NOMO-1 treated with dmso at 0.1 percent for 144 hours (cell line): ENCODE measurements around the gene SLC25A17.
"Not testable (repeated sequence)": the region's sequence is repeated elsewhere in the genome, so short reads cannot be mapped to it uniquely, and the experiment has no call there.

Source experiments
- DNase-seq: peaks from one replicate; lab custom pipeline; 2025; ENCODE audit not compliant: unreplicated experiment; lab: John Stamatoyannopoulos, UW

SLC25A17 gene

DNA sequence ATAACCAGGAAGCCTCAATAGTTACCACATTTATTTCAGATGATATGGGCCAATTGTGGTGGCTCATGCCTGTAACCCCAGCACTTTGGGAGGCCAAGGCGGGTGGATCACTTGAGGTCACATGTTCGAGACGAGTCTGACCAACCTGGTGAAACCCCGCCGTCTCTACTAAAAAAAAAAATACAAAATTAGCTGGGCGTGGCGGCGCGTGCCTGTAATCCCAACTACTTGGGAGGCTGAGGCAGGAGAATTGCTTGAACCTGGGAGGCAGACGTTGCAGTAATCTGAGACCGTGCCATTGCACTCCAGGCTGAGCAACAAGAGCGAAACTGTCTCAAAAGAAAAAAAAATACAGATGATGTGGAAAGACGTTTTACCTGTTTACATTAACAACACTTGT lies 60.3 kb downstream of the SLC25A17 start:
- DNase-seq: not testable (repeated sequence)

DNA sequence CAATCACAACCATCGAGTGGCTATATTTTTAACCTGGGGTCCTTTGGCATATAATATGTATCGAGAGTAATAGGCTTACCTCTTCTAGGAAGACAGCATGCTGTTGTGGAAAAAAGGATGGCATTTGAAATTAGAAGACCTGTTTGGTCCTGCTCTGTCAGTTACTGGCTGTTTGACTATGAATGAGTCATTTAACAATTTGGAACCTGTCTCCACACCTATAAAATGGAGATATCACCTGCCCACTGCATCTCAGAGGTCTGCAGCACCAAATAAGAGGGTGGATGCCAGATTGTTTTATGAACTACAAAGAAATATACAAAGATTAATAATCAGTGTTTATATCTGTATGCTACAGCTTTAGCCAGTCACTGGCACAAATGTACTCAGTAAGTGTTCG lies 60.8 kb downstream of the SLC25A17 start:
- DNase-seq: no peak

DNA sequence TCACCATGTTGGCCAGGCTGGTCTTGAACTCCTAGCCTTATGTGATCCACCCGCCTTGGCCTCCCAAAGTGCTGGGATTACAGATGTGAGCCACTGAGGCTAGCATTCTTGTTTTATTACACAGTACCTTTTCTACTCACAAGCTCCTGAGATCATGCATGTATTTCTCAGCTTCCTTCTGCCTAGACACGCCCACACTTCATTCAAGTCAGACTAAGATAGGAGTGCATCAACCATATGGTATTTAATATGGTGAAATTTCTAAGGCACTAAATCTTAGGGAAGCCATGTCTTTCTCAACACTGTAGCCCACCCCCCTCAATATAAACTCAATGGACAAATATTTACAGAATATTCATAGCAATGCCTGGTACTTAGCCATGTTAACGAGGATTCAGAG lies 62.1 kb downstream of the SLC25A17 start:
- DNase-seq: no peak

DNA sequence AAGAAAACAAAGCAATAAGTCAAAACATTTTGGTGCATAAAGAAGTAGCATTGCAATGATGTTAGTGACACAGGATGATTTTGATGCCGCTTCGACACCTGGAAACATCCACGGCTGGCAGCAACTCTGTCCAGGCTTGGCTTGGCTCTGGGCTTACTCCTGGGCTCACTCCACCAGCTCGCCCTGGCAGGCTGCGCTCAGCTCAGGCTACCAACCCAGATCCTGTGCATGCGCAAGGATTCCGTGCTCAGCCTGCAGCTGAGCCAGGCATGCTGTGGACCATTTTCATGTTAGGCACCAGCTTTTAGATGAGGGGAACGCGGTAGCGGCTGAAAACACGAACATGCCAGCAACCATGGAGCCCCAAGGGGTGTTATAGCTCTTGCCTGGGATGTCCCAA lies 66.0 kb downstream of the SLC25A17 start:
- no peak for DNase-seq

DNA sequence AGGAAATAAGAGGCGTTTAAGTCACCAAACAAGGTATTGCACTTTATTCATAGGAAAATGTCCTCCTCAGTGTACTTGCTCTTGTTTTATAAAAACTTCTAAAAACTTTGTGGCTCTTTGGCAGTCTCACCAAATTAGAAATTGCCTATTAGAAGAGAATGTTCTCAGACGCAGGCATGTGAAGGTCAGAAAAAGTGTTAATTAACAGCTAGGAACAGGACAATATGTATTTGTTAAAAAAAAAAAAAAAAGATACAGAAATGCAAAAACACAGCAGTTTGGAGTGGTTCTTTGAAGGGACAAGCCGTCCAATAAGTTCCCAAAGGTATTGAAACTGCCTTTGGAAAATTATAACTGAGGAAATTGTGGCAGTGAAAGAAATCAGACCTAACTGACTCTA lies 67.9 kb downstream of the SLC25A17 start:
- no peak for DNase-seq

DNA sequence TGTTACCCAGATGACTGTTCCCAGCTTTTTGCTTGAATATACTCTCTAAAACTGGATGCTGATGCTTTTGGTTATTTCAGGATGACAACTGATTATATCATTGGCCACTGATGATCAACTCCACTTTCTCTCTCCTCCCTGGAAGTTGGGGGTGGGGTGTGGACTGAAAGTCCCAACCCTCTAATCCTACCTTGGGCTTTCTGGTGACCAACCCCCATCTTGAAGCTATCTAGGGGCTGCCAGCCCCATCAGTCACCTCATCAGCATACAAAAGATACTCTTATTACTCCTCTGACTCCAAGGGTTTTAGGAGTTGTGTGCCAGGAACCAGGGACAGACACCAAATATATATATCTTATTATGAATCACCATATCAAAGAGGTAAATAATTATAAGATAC lies 69.3 kb downstream of the SLC25A17 start:
- no peak for DNase-seq

DNA sequence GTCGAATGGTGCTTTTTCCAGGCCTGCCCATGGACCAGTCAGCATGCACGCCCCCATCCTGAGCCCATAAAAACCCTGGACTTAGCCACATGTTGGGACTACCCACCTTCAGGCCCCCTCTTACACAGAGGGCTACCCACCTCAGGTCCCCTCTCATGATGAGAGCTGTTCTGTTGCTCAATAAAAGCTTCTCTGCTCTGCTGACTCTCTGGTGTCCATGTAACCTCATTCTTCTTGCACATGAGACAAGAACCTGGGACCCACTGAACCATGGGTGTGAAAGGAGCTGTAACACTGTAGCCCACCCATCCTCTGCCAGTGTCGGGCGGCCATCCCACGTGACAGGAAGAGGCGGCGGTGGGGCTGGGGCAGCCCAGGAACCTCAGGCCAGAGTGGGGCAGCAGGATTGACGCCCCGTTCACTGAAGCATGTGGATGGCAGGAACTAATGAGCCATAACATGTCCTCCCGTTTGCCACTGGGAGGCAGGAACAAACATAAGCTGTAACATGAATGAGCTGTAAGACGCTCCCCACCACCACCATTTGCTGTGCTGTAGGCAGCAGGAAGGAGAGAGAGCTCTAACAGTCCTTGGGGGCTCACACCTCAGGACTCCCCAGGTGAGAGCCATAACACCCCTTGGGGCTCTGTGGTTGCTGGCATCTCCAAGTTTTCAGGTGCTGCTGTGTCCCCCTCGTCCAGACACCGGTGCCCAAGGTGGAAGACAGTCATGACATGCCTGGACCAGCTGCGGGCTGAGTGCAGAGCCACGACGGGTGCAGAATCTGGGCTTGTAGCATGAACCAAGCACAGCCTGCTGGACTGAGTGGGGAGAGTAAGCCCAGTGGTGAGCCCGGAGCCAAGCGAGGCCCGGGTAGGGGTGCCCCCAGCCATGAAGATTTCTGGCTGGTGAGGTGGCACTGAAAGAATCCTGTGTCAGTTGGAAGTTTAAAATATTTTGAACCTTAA lies 70.5 kb downstream of the SLC25A17 start:
- no peak for DNase-seq

DNA sequence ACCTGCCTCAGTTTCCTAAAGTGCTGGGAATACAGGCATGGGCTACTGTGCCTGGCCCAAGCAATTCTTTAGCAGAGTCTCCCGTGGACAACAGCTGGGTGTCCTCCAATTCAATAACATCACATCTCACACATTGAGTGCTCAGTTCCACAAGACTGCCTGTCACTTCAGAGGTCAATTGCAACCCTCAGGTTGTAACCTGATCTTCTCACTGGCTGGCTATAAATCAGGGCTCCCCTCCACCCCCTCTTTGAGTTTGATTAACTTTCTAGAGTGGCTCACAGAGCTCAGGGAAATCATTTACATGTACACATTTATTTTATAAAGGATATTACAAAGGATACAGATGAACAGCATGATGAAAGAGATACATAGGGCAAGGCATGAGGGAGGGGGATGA lies 71.8 kb downstream of the SLC25A17 start:
- no peak for DNase-seq

DNA sequence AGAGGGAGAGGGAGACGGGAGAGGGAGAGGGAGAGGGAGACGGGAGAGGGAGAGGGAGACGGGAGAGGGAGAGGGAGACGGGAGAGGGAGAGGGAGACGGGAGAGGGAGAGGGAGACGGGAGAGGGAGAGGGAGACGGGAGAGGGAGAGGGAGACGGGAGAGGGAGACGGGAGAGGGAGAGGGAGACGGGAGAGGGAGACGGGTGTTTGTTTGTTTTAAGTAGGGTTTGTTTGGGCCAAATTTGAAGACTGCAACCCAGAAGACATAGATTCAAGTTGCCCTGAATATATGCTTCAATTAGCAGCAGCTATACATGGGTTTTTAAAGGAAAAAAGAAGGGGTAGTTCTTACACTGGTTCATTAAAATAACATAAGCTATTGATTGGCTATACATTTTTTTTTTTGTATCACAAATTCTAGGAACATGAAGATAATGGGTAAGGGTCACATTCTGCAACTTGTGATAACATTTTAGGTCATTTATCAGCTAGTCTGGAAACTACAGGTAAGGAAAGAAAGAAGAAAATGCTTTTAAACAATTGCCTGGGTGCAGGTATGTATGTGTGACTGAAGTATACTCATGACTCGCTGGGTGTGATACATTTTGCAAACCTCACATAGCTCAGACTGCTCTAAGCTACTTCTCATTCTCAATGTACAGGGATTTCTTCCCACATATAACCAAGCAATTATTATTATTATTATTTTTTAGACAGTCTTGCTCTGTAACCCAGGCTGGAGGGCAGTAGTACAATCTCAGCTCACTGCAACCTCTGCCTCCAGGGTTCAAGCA lies 72.5 kb downstream of the SLC25A17 start:
- no peak for DNase-seq

DNA sequence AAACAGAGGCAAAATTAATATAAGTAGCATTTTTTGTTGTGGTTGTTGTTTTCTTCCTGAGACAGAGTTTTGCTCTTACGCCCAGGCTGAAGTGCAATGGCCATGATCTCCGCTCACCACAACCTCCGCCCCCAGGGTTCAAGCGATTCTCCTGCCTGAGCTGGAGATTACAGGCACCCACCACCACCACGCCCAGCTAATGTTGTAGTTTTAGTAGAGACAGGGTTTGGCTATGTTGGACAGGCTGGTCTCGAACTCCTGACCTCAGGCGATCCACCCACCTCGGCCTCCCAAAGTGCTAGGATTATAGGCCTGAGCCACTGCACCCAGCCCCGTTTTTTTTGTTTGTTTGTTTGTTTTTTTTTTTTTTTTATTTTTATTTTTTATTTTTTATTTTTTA lies 75.4 kb downstream of the SLC25A17 start:
- no peak for DNase-seq

DNA sequence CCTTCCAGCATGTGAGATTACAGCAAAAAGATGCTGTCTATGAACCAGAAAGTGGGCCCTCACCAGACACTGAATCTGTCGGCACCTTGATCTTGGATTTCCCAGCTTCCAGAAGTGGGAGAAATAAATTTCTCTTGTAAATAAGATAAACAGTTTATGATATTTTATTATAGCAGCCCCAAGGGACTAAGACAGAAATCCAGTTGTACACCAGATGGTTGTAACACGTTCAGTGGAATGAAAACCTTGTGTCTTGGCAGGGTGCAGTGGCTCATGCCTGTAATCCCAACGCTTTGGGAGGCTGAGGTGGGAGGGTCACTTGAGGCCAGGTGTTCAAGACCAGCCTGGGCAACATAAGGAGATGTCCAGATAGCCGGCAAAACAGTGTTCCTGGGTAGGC lies 78.0 kb downstream of the SLC25A17 start:
- DNase-seq: no peak

DNA sequence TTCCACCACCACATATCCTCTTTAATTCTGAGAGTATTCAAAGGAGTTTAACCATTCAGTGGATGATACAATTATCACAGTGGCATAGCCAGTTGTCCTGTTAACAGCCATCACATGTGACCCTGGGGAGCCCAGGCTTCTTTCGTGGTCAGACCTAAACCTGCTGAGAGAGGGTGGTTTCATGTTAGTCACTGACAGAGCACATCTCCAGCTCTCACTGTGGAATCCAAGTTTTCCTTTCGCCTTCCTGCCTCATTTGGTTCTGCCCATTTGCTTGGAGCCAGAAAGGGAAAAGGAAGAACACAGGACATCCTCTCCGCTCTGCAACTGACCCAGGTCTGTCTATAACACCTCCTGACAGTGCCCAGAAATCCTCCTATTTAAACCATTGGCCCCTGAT lies 79.4 kb downstream of the SLC25A17 start:
- no peak for DNase-seq

DNA sequence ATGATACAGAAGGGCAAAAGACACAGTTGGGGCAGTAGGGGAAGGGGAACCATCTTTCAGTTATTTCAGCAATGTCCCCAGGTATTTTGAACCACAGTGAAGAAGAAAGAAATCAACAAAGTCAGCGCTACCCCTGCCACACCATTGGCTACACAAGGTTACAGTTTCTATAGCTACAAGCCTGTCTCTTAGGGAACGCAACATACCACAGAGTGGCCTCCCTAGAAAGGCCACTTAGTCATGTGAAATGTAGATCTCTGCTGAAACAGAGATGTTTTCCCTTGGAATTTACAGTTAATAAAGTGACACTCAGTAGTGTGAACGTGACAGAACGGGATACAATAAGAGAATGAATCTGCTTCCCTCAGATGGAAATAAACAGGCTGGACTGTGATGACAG lies 85.2 kb downstream of the SLC25A17 start:
- DNase-seq: no peak

DNA sequence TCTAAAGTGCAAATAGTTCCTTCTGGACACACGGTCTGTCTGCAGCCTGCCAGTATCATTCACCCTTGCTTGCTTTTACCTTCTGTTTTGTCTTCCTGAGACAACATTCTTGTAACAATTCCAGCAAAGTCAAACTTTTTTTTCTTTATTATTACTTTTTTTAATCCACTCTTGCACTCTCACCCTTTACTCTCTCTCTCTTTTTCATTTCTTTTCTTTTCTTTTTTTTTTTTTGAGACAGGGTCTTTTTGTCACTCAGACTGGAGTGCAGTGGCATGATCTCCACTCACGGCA lies 86.2 kb downstream of the SLC25A17 start:
- DNase-seq: no peak

DNA sequence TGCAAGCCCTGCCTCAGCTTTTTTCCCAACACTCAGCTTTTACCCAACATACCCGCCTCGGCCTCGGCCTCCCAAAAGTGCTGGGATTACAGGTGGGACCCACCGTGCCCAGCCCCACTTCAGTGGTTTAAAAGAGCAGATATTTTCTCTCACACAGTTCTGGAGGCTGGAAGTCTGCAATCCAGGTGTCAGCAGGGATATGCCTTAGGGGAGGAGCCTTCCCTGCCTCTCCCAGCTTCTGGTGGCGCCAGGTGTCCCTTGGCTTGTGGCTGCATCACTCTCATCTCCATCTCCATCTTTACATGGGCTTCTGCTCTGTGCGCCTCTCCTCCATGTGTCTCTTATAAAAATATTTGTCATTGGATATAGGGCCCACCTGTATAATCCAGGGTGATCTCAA lies 89.9 kb downstream of the SLC25A17 start:
- DNase-seq: no peak

DNA sequence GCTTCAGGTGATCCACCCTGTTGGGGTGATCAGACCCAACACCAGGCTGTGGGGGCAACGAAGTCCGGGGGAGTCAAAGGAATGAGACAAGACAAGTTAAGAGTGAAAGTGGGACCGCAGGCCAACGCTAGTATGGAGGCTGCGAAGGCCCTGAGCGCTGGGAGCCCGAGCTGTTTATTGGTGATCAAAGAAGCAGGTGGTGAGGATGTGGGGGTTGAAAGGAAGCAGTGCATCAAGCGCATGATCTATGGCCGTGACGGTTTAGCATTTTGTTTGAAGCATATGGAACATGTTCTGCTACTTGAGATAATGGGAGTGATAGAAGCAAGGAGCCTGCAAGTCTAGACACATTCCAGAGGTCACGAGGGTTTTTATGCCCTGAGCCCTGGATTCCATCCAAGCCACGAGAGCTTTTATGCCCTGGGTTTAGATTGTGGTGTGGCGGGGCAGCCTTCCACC lies 90.4 kb downstream of the SLC25A17 start:
- no peak for DNase-seq

DNA sequence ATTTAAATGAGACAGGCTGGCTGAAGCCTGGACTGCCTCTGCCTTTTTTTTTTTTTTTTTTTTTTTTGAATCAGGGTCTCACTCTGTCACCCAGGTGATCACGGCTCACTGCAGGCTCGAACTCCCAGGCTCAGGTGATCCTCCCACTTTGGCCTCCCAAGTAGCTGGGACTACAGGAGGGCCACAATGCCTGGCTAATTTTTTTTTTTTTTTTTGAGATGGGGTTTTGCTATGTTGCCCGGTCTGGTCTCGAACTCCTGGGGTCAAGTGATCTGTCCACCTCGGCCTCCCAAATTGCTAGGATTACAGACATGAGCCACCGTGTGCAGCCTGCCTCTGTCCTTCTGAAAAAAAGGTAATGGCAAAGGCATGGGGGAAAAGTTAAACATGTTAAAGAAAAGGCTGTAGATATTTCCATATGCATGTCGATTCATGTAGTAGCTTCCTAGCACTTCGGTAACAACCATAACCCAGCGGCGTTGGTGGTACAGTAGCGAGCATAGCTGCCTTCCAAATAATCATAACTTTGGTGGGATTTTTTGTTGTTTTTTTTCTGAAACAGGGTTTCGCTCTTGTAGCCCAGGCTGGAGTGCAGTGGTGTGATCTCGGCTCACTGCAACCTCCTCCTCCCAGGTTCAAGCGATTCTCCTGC lies 91.1 kb downstream of the SLC25A17 start:
- DNase-seq: no peak

DNA sequence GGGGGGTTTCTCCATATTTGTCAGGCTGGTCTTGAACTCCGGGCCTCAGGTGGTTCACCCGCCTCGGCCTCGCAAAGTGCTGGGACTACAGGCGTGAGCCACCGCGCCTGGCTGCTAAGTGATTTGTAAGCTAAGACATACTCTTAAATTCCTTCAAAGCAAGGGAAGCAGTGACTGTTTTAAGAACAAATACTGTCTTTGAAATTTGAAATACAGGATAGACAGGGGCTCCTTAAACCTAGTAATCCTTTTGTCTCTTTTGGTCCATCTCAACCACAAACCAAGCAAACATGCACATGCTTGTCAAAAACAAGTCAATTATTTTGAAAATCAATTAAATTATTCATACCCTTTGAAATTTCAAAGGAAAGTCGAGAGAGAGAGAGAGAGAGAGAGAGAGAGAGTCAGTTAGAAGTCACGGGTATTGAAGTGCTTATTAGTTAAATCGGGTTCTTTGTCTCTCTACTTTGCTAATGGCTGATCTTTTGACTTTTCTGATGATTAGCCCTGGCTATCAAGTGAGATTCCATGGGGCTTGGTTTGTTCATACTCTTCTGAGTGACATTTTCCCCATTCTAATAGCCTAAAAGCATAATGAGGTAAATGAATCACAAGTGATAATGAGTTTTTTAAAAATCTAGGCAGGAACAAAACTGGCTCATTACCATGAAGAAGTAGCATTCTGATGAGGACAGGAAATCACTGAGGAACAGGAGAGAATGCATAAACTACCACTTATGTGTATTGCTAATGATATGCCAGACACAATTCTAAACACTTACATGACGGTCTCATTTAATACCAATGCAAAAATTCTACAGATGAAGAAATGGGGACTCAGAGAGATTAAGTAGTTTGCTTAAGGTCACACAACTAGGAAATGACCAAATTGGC lies 91.8 kb downstream of the SLC25A17 start:
- DNase-seq: no peak

DNA sequence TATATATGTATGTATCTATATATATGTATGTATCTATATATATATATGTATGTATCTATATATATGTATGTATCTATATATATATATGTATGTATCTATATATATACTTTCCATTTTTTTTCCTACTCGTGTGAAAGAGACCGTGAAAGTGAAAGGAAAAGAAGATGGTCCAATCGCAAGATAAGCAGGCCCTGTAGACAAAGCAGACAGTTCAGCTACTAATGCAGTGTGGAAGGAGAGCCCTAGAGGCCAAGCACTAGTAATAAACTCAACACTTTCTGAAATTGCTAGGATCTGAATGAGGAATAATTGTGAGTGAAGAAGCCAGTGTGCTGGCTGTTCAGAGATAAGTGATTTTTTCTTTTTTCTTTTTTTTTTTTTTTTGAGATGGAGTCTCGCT lies 92.6 kb downstream of the SLC25A17 start:
- DNase-seq: no peak

DNA sequence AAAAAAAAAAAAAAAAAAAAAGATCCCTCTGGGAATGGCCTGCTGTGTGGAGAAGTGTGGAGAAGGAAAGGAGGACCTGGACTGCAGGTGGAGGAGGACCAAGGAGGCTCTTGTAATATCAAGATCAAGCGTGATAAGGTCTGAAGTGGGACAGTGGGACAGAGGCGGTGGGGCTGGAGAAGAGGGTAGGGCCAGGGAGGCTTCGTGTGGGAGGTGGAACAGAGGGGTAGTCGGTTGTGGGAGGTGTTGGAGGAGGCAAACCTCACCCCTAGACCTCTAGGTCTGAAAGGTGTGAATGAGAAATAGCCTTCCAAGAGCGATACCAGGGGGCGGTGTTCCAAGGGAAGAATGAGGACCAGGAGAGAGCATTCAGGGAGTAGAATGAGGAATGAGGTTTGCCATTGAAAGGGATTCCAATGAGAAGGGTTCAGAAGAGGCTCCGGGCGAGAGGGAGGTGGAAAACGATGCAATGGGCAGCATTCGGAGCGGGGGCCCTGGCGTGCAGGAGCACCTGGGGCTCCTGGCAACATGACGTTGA lies 95.7 kb downstream of the SLC25A17 start:
- DNase-seq: no peak

DNA sequence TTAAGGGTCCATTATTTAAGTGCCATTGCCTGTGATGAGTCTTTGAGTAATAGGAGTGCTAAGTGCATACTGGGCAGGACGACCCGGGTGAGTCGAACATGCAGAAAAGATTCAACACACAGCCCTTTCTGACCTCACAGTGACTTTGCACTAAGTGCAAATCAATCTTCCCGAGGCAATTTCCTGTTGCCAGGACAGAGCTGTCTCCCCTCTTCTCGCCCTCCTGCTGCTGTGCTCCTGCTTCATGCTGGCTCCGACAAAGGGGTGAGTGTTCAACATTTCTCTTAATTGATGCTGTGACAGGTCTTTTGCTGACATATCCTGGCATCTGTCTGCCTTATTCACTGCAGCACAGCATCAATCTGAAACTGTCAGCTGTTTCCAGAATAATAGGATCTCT lies 97.9 kb downstream of the SLC25A17 start:
- no peak for DNase-seq
